A673 (cell line): ENCODE results near the gene GPC6. TPM values are rescaled to one million over a fixed set of nuclear protein-coding genes. Genes with fewer than 3 reads are reported as not detected.
"Not testable (repeated sequence)": the region's sequence is repeated elsewhere in the genome, so short reads cannot be mapped to it uniquely, and the experiment has no call there.

Experiments used
- BruUV-seq: library from RNA; stranded (reverse); fragments of 400-500 nt; replicated peaks from 2 replicates; lab custom pipeline; 2021; lab: Mats Ljungman, UMichigan
- CTCF ChIA-PET: fragments of 300-600 bp; sonication (Branson Sonifier 250); formaldehyde crosslinking; loops from one replicate; lab custom pipeline; 2022; ENCODE audit warnings: antibody characterized with exemption; lab: Charles Lee
- POLR2A ChIA-PET: fragments of 300-600 bp; sonication (Branson Sonifier 250); formaldehyde crosslinking; loops from one replicate; lab custom pipeline; 2022; ENCODE audit warnings: antibody characterized with exemption; ENCODE audit not compliant: low non-redundant PET; lab: Charles Lee
- DNase-seq: peaks from one replicate; pipeline ENCODE4 v3.0.0-alpha.2; 2015; ENCODE audit warnings: low spot score
- H3K27ac ChIP-seq: fragments of 200-600 bp; sonication (generic); 2 replicates; pipeline ENCODE4 v1.5.1; 2016; ENCODE audit warnings: mixed run types, low read depth, mild to moderate bottlenecking, mixed read lengths, antibody characterized with exemption, low read length; ENCODE audit not compliant: poor library complexity, severe bottlenecking
- H3K27me3 ChIP-seq: fragments of 200-600 bp; sonication (generic); replicated peaks from 2 replicates; pipeline ENCODE4 v1.6.1; 2017; ENCODE audit warnings: mixed run types, low read depth, mild to moderate bottlenecking, mixed read lengths, antibody characterized with exemption, low read length; ENCODE audit not compliant: insufficient read depth, poor library complexity
- H3K36me3 ChIP-seq: fragments of 200-600 bp; sonication (generic); 2 replicates; pipeline ENCODE4 v1.6.1; 2016; ENCODE audit warnings: mixed run types, mild to moderate bottlenecking, mixed read lengths, antibody characterized with exemption, low read length; ENCODE audit not compliant: insufficient read depth, poor library complexity, severe bottlenecking
- H3K4me1 ChIP-seq: fragments of 200-600 bp; sonication (generic); 2 replicates; pipeline ENCODE4 v1.6.1; 2017; ENCODE audit warnings: mixed run types, mild to moderate bottlenecking, mixed read lengths, antibody characterized with exemption, low read length; ENCODE audit not compliant: insufficient read depth, poor library complexity, severe bottlenecking
- H3K4me3 ChIP-seq: fragments of 200-600 bp; sonication (generic); 2 replicates; pipeline ENCODE4 v1.5.1; 2016; ENCODE audit warnings: low read depth, mixed run types, mild to moderate bottlenecking, mixed read lengths, low read length; ENCODE audit not compliant: poor library complexity, severe bottlenecking
- H3K9me3 ChIP-seq: fragments of 200-600 bp; sonication (generic); 2 replicates; pipeline ENCODE4 v1.6.1; 2016; ENCODE audit warnings: mixed run types, low read depth, mild to moderate bottlenecking, mixed read lengths, antibody characterized with exemption, low read length; ENCODE audit not compliant: poor library complexity, severe bottlenecking
- CTCF ChIP-seq: fragments of 300-800, 200-600 bp; sonication (generic); conservative IDR thresholded peaks from 2 replicates; pipeline ENCODE4 v1.5.1; 2017; ENCODE audit warnings: low read depth, mild to moderate bottlenecking, antibody characterized with exemption, low read length, moderate library complexity, mixed read lengths
- EZH2 ChIP-seq: fragments of 200-600 bp; sonication (generic); IDR thresholded peaks from 2 replicates; pipeline ENCODE4 v1.6.1; 2017; ENCODE audit warnings: borderline replicate concordance, low read depth, mild to moderate bottlenecking, mixed read lengths, antibody characterized with exemption, low read length; ENCODE audit not compliant: poor library complexity, severe bottlenecking
- intact Hi-C: fragments of 100-400 bp; cut with micrococcal nuclease; formaldehyde crosslinking; loops from one replicate; pipeline ENCODE4 v1.10.0; 2022; ENCODE audit not compliant: unreplicated experiment
- total RNA-seq: library from RNA; stranded (reverse); gene quantifications from 2 replicates; pipeline ENCODE4 v1.2.3, GENCODE V29; 2021

The GPC6 gene
- total RNA-seq, 1 experiment from 2014 or later: 23.3 TPM

- no TSS peak for BruUV-seq
- CTCF ChIA-PET: no interaction called here
- POLR2A ChIA-PET: no interaction called here
Measured at GRCh38 chr13:94300401-94300800, 1073.8 kb downstream of the GPC6 start.

DNA sequence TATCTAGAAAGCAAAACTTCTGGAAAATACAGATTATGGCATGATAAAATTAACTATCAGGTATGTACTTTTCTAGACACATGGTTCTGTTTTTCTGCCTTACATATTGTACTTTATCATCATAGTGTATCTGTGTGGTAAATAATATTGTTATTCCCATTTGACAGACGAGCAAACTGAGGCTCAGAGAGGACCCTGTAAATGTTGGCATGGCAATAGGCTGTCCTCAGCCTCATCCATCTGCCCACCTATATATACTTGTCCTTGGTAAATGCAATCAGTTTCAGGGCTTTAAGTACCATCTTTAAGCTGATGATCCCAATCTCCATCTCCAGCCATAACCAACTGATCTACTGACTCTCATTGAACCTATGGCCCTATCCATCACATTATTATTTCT, 1074.9 kb downstream of the GPC6 start:
- TF ChIP-seq EZH2 (no peak), CTCF (no peak)
- no peak overlapping the region for H3K4me3 ChIP-seq
- DNase-seq: no peak
- no peak overlapping the region for H3K27ac ChIP-seq
- no TSS peak for BruUV-seq
- no peaks in the 10 kb centered on the region for H3K36me3 ChIP-seq
- CTCF ChIA-PET: no interaction called here
- intact Hi-C loops: no loop called here
- peaks cover 14% of the 10 kb centered on the region for H3K4me1 ChIP-seq
- no peaks in the 10 kb centered on the region for H3K27me3 ChIP-seq
- POLR2A ChIA-PET: no interaction called here
- H3K9me3 ChIP-seq: no peaks in the 10 kb centered on the region

More at GRCh38 chr13:94300401-94300800, 1073.8 kb downstream of the GPC6 start:
- TF ChIP-seq EZH2: no peak
- no peak for TF ChIP-seq CTCF
- Histone ChIP-seq H3K27ac (no peak overlapping the region), H3K4me3 (no peak overlapping the region), H3K36me3 (no peaks in the 10 kb centered on the region), H3K27me3 (no peaks in the 10 kb centered on the region), H3K9me3 (no peaks in the 10 kb centered on the region), H3K4me1 (peaks cover 9% of the 10 kb centered on the region)
- intact Hi-C loops: no loop called here
- no peak for DNase-seq

- intact Hi-C loops, H3K4me3 ChIP-seq, CTCF ChIA-PET, BruUV-seq, DNase-seq, H3K9me3 ChIP-seq, H3K27ac ChIP-seq, H3K36me3 ChIP-seq, H3K27me3 ChIP-seq, POLR2A ChIA-PET: not testable (repeated sequence)
- H3K4me1 ChIP-seq: peaks cover 14% of the 10 kb centered on the region
Measured at GRCh38 chr13:94302847-94303565, 1076.4 kb downstream of the GPC6 start.

DNA sequence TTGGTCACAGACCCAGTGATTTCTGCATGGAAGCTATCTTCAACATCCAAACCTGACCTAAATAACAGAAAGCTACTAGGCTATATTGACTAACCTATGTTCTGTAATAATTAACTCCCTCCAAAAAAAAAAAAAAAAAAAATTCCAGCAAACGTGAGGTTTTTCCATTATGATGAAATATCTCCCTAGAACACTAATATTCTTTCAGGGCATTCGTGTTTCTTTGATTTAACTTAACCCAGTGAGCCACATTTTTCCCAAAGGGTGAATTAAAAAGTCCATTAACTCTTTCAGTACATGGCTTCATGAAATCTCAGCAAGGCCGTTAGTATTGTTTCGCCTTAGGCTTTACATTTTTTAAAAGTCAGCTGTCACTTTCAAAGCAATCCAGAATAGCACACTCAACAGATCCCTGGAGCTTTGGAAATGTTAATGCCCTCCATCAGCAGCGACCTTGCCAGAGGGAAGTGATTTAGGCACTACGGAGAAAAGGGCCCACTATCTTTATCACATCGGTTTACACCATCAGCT, 1077.1 kb downstream of the GPC6 start:
- intact Hi-C loops: no loop called here
- H3K9me3 ChIP-seq: no peaks in the 10 kb centered on the region
- H3K4me3 ChIP-seq: no peak overlapping the region
- no TSS peak for BruUV-seq
- no peak for DNase-seq
- TF ChIP-seq CTCF: no peak
- no peak for TF ChIP-seq EZH2
- H3K4me1 ChIP-seq: peaks cover 14% of the 10 kb centered on the region
- H3K36me3 ChIP-seq: no peaks in the 10 kb centered on the region
- no peak overlapping the region for H3K27ac ChIP-seq
- no peaks in the 10 kb centered on the region for H3K27me3 ChIP-seq
- ChIA-PET CTCF (no interaction called here), POLR2A (no interaction called here)
